Measurements from ENCODE around the gene SLC6A17. TPM values are rescaled to one million over a fixed set of nuclear protein-coding genes. Genes with fewer than 3 reads are reported as not detected.

Gene SLC6A17
- total RNA-seq, 2 donors from 2014 or later: 0.19 TPM; not detected in 1

DNA sequence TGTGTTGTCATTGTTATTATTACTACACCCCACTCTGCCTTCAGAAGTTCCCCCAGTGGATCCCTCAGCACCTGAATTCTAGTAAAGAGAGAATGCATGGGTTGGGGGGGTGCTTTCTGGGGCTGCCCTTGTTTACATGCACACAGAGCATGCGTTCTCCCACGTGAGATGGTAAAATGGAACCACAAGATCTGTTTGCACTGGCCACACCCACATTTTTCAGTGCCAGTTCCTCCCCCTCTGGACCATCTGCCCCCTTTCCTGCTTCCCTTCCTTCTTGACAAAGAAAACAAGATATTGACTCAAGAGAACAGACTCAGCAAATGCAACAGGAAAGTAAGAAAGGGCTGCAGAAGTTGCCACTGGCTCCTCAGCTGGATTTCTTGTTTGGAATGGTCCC is 8.9 kb downstream of the SLC6A17 start:
- no peaks in the 10 kb centered on the region for H3K36me3 ChIP-seq
- no peaks in the 10 kb centered on the region for H3K27me3 ChIP-seq
- no peak overlapping the region for H3K27ac ChIP-seq
- no peaks in the 10 kb centered on the region for H3K4me1 ChIP-seq
- TF ChIP-seq, protein P1, sequence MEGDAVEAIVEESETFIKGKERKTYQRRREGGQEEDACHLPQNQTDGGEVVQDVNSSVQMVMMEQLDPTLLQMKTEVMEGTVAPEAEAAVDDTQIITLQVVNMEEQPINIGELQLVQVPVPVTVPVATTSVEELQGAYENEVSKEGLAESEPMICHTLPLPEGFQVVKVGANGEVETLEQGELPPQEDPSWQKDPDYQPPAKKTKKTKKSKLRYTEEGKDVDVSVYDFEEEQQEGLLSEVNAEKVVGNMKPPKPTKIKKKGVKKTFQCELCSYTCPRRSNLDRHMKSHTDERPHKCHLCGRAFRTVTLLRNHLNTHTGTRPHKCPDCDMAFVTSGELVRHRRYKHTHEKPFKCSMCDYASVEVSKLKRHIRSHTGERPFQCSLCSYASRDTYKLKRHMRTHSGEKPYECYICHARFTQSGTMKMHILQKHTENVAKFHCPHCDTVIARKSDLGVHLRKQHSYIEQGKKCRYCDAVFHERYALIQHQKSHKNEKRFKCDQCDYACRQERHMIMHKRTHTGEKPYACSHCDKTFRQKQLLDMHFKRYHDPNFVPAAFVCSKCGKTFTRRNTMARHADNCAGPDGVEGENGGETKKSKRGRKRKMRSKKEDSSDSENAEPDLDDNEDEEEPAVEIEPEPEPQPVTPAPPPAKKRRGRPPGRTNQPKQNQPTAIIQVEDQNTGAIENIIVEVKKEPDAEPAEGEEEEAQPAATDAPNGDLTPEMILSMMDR (IDR thresholded peaks at IDR 0.05): no peak
- intact Hi-C loops (cut with DNase I): no loop called here
- H3K9ac ChIP-seq (ENCODE audit: low read depth in 2 of 2, low read length in 2 of 2): no peak overlapping the region
- DNase-seq: no peak
- H3K4me3 ChIP-seq: no peak overlapping the region
- no peaks in the 10 kb centered on the region for H3K9me3 ChIP-seq

DNA sequence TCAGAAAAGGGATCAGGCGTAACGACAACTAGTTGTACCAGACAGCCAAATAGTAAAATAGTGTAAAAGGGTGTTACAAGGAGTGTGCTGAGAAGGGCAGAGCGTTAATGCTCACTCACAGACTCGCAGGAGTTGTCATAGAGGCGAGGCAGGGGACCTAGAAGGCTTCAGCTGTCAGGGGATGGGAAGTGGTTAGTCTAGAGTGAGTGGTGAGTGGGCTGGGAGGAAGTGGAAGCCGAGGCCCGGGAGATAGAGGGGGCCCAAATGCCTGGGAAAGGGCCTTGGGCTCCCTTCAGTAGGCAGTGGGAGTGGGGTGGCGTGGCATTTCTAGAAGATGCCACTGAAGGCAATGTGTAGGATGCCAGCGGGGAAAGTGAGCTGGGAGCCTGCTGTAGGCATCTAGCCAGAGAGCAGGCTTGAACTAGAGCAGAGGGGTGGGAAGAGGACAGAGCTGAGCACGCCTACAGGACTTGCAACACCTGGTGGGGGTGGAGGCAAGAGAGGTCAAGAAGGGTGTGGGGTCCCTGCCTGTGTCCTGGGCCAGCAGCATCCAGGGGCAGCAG is 10.3 kb downstream of the SLC6A17 start:
- no peak overlapping the region for H3K27ac ChIP-seq
- H3K9me3 ChIP-seq: no peaks in the 10 kb centered on the region
- H3K4me1 ChIP-seq: no peaks in the 10 kb centered on the region
- H3K27me3 ChIP-seq: no peaks in the 10 kb centered on the region
- no peak overlapping the region for H3K4me3 ChIP-seq
- intact Hi-C loops (cut with DNase I): no loop called here
- no peak overlapping the region for H3K9ac ChIP-seq (ENCODE audit: low read depth in 2 of 2, low read length in 2 of 2)
- no peaks in the 10 kb centered on the region for H3K36me3 ChIP-seq
- no peak for DNase-seq
- TF ChIP-seq, protein P1 (IDR thresholded peaks at IDR 0.05): no peak

DNA sequence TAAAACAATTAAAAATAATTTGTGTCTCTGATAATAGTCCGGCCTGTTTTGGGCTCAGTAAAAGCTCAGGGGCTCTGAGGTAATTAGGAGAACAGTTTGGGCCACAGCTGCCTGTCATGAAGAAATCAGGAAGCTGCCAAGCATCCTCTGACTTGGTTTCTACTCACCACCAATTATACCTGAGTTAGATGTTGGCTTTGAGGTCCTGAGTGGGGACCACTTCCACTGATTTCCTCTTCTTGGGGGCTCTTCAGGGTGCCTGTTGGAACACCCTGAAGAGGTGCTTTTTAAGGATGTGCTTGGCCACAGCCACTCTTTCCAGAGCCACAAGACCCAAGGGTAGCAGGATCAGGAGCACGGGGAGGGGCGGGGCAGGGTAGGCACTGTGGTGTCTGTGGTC is 10.9 kb downstream of the SLC6A17 start:
- Histone ChIP-seq H3K4me1 (no peaks in the 10 kb centered on the region), H3K9ac (ENCODE audit: low read depth in 2 of 2, low read length in 2 of 2) (no peak overlapping the region), H3K9me3 (no peaks in the 10 kb centered on the region), H3K27me3 (no peaks in the 10 kb centered on the region), H3K27ac (no peak overlapping the region), H3K4me3 (no peak overlapping the region), H3K36me3 (no peaks in the 10 kb centered on the region)
- TF ChIP-seq, protein P1 (IDR thresholded peaks at IDR 0.05): no peak
- intact Hi-C loops (cut with DNase I): no loop called here
- no peak for DNase-seq

DNA sequence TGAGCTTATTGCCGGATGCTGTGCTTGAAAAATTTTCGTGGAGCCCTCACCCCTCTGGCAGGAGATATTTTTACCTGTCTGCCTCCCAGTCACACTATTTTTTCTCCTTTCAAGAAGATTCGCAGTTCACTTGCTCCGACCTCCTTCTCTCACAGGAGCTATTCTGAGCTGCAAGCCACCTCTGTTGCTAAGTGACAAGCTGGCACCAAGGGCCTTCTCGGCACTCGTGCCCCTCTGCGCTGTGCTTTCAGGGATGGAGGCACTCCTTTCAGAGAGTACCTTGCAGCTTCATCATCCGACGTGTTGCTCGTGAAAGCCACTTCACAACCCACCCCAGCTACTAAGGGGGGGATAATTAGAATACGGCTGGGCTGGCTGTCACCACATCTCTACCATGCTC is 11.6 kb downstream of the SLC6A17 start:
- DNase-seq: no peak
- Histone ChIP-seq H3K9me3 (no peaks in the 10 kb centered on the region), H3K27ac (no peak overlapping the region), H3K4me3 (no peak overlapping the region), H3K27me3 (no peaks in the 10 kb centered on the region), H3K9ac (ENCODE audit: low read depth in 2 of 2, low read length in 2 of 2) (no peak overlapping the region), H3K4me1 (no peaks in the 10 kb centered on the region), H3K36me3 (no peaks in the 10 kb centered on the region)
- intact Hi-C loops (cut with DNase I): no loop called here
- TF ChIP-seq, protein P1 (IDR thresholded peaks at IDR 0.05): no peak

DNA sequence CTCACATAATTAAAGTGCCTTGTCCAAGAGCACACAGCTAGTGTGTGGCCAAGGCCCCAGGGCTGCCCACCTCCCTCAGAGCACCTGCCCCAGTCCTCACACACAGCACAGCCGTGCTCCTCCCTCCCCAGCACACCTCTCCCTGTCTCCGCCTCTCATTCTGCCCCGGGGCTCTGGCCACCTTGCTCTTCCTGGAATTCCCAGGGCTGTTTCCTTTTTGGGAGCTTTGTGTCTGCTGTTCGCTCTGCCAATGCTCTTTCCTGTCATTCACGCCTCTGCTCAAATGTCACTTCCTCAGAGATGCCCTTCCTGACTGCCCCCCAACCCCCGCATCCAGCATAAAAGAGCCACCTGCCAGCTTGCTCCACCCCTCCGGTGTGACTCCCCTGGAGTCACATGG is 13.3 kb downstream of the SLC6A17 start:
- DNase-seq: no peak
- TF ChIP-seq, protein P1 (IDR thresholded peaks at IDR 0.05): no peak
- Histone ChIP-seq H3K36me3 (no peaks in the 10 kb centered on the region), H3K9ac (ENCODE audit: low read depth in 2 of 2, low read length in 2 of 2) (no peak overlapping the region), H3K9me3 (no peaks in the 10 kb centered on the region), H3K4me1 (no peaks in the 10 kb centered on the region), H3K4me3 (no peak overlapping the region), H3K27ac (no peak overlapping the region), H3K27me3 (no peaks in the 10 kb centered on the region)
- intact Hi-C loops (cut with DNase I): no loop called here

All from colonic mucosa (tissue), 4 donors.